Measurements from ENCODE around the gene NAB2. TPM values are rescaled to one million over a fixed set of nuclear protein-coding genes. Genes with fewer than 3 reads are reported as not detected.
A peak's percentile ranks its signal among the peaks of the same experiment; 100 is the strongest.

Gene NAB2
- total RNA-seq, 1 donor from 2014 or later: 14.0 TPM

DNA sequence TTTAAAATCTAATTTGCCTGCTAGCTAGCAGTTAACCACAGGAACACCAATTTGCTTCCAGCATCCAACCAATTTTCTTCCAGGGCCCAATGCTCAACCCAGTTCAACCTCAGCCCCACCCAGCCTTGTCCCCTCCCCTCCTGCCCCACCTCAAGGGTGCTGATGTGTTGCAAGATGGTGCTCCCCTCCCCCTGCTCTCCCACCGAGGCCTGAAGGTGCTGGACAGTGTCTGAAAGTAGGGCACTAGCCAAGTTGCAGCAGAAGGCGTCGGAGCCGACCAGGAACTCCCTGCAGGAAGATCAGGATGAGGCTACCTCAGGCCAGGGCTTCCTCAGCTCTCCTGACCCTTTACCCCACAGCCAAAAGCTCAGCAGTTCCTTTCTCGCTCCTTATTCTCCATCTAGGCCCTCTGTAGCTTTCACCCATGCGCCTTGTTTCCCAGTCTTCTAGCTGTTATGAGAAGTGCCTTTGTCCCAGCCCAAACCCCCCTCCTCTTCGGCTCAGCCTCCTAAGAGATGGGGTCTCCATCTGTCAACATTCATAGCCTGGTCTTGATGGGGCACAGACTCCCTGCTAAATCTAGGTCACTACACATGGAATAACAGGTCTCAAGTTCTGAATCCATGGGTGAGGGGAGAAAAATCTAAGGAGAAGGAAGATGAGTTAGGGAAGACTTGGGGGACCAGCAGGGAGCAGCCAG lies 18.7 kb downstream of the NAB2 start:
- no peak overlapping the region for H3K27ac Mint-ChIP-seq (ENCODE audit: unreplicated experiment)
- peaks cover 32% of the 10 kb centered on the region for H3K4me1 Mint-ChIP-seq (ENCODE audit: unreplicated experiment)
- H3K36me3 Mint-ChIP-seq (ENCODE audit: low read depth, unreplicated experiment): peaks cover 36% of the 10 kb centered on the region
- H3K4me3 Mint-ChIP-seq (ENCODE audit: unreplicated experiment): peak overlapping the region; percentile 59
- H3K9me3 Mint-ChIP-seq (ENCODE audit: unreplicated experiment): no peaks in the 10 kb centered on the region
- DNase-seq (ENCODE audit: low spot score): no peak
- H3K27me3 Mint-ChIP-seq (ENCODE audit: unreplicated experiment): peaks cover 18% of the 10 kb centered on the region
- TF ChIP-seq CTCF (IDR thresholded peaks at IDR 0.05; ENCODE audit: unreplicated experiment): no peak

- peaks cover 18% of the 10 kb centered on the region for H3K27me3 Mint-ChIP-seq (ENCODE audit: unreplicated experiment)
- peak overlapping the region; percentile 99 for H3K4me3 Mint-ChIP-seq (ENCODE audit: unreplicated experiment)
- peaks cover 31% of the 10 kb centered on the region for H3K36me3 Mint-ChIP-seq (ENCODE audit: low read depth, unreplicated experiment)
- H3K4me1 Mint-ChIP-seq (ENCODE audit: unreplicated experiment): peaks cover 32% of the 10 kb centered on the region
- H3K27ac Mint-ChIP-seq (ENCODE audit: unreplicated experiment): peak overlapping the region; percentile 24
- TF ChIP-seq CTCF (IDR thresholded peaks at IDR 0.05; ENCODE audit: unreplicated experiment): no peak
- no peaks in the 10 kb centered on the region for H3K9me3 Mint-ChIP-seq (ENCODE audit: unreplicated experiment)
- no peak for DNase-seq (ENCODE audit: low spot score)
These were observed 20.5 kb downstream of the NAB2 start for GRCh38 chr12:57109207-57110103.

DNA sequence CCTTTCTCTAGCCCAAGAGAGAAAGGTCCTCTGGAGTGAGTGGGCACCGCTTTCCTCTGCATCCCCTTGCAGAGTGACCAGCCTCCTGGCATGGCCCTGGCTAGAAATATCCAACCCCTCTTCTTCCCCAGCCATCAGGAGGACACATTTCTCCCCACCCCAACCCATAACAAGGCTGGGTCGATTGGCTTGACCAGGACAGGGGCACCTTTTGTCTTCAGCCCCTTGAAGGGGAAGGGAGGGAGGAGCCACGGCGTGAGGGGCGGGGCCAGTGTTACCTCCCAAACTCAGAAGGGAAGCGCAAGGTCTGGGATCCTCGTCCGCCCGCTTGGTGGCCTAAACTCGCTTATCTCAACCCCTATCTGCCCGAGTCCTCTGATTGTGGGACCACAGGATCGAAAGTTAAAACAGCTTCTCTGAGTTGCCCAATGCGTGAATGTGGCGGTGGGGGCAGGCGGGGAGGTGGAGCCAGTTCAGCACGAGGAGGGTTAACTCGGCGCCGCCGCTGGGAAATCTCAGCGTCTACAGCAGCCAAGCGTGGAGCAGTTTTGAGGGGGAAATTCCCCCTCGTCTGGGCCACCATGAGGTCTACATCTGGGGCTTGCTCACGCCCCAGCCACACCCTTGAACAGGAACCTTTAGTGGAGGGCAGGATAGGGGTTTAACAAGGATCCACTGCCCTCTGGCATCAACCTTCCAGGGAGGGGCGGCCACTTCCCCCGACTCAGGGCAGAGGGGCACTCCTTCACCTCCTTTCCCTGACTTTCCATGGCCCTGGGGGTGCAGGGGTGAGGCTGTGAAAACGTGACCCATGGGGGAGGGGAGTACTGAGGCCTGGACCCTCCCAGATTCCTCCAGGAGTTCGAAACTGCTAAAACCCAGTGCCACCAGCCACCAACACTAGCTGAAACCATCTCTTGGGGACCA lies 21.5 kb downstream of the NAB2 start:
- peak; percentile 61 for DNase-seq (ENCODE audit: low spot score)
- Mint-ChIP-seq H3K4me1 (ENCODE audit: unreplicated experiment) (peaks cover 32% of the 10 kb centered on the region), H3K36me3 (ENCODE audit: low read depth, unreplicated experiment) (peaks cover 26% of the 10 kb centered on the region), H3K27me3 (ENCODE audit: unreplicated experiment) (peaks cover 18% of the 10 kb centered on the region), H3K27ac (ENCODE audit: unreplicated experiment) (peak overlapping the region; percentile 95), H3K9me3 (ENCODE audit: unreplicated experiment) (no peaks in the 10 kb centered on the region), H3K4me3 (ENCODE audit: unreplicated experiment) (peak overlapping the region; percentile 99)
- no peak for TF ChIP-seq CTCF (IDR thresholded peaks at IDR 0.05; ENCODE audit: unreplicated experiment)

- Mint-ChIP-seq H3K27ac (ENCODE audit: unreplicated experiment) (peak within 1 kb of the TSS; percentile 95), H3K4me3 (ENCODE audit: unreplicated experiment) (peak within 1 kb of the TSS; percentile 99), H3K9me3 (ENCODE audit: unreplicated experiment) (no peaks in the 10 kb centered on the region), H3K4me1 (ENCODE audit: unreplicated experiment) (peaks cover 32% of the 10 kb centered on the region), H3K27me3 (ENCODE audit: unreplicated experiment) (peaks cover 18% of the 10 kb centered on the region), H3K36me3 (ENCODE audit: low read depth, unreplicated experiment) (peaks cover 25% of the 10 kb centered on the region)
- no peak for TF ChIP-seq CTCF (IDR thresholded peaks at IDR 0.05; ENCODE audit: unreplicated experiment)
- DNase-seq (ENCODE audit: low spot score): peak; percentile 58
These were observed 22.3 kb downstream of the NAB2 start, which contains the start of gene STAT6 for GRCh38 chr12:57111031-57111734. TSS of gene STAT6 (minus strand) at chr12:57111362. CDS start at chr12:57108278, 3,084 bp downstream.

All from endothelial cell (in vitro differentiated cells).